SJCRH30 (cell line): ENCODE measurements around the gene PMP22. TPM values are rescaled to one million over a fixed set of nuclear protein-coding genes. Genes with fewer than 3 reads are reported as not detected.
A peak's percentile ranks its signal among the peaks of the same experiment; 100 is the strongest.

Experiments used
- DNase-seq, 2 experiments: peaks; one replicate each; pipeline ENCODE4 v3.0.0-alpha.2; 2015 to 2020
- H3K27ac ChIP-seq: fragments of 250-450 bp; sonication (Bioruptor Pico); 2 replicates; pipeline ENCODE4 v1.5.1; 2020; ENCODE audit warnings: mild to moderate bottlenecking, moderate library complexity
- H3K27me3 ChIP-seq: fragments of 250-450 bp; sonication (Bioruptor Pico); 2 replicates; pipeline ENCODE4 v1.5.1; 2020; ENCODE audit warnings: mild to moderate bottlenecking, moderate library complexity
- H3K36me3 ChIP-seq: fragments of 250-450 bp; sonication (Bioruptor Pico); 2 replicates; pipeline ENCODE4 v1.5.1; 2020; ENCODE audit warnings: mild to moderate bottlenecking, moderate library complexity
- H3K4me1 ChIP-seq: fragments of 250-450 bp; sonication (Bioruptor Pico); 2 replicates; pipeline ENCODE4 v1.5.1; 2020; ENCODE audit warnings: mild to moderate bottlenecking, moderate library complexity
- H3K4me3 ChIP-seq: fragments of 250-450 bp; sonication (Bioruptor Pico); 2 replicates; pipeline ENCODE4 v1.5.1; 2020; ENCODE audit warnings: mild to moderate bottlenecking, moderate library complexity
- H3K9me3 ChIP-seq: fragments of 250-450 bp; sonication (Bioruptor Pico); replicated peaks from 2 replicates; pipeline ENCODE4 v1.5.1; 2020; ENCODE audit warnings: mild to moderate bottlenecking, moderate library complexity
- total RNA-seq: library from RNA; depleted of rRNA; stranded (reverse); fragments of >200 nt; shearing (Covaris generic); gene quantifications from 2 replicates; pipeline ENCODE4 v1.2.3, GENCODE V29; 2014; rRNA removed

The PMP22 gene
- total RNA-seq, result 7.2 and 7.9 TPM in 2 replicates

GRCh38 chr17:15265131-15265530 lies at the start of gene PMP22:
TSS of gene PMP22 (minus strand) at chr17:15265326. CDS start at chr17:15260727, 4,599 bp downstream.
- no peak for DNase-seq
- H3K36me3 ChIP-seq, result no peaks in the 10 kb centered on the region
- no peaks in the 10 kb centered on the region for H3K9me3 ChIP-seq
- H3K27ac ChIP-seq, result no peak within 1 kb of the TSS
- H3K4me1 ChIP-seq, result no peaks in the 10 kb centered on the region; the same call in 1 of the 2 replicates
- no peak within 1 kb of the TSS for H3K4me3 ChIP-seq
- H3K27me3 ChIP-seq, result peaks cover 11% of the 10 kb centered on the region; the same call in 1 of the 2 replicates

- Histone ChIP-seq H3K27ac (no peak overlapping the region), H3K9me3 (no peaks in the 10 kb centered on the region), H3K4me1 (no peaks in the 10 kb centered on the region), H3K27me3 (peaks cover 18% of the 10 kb centered on the region), H3K4me3 (no peak overlapping the region), H3K36me3 (no peaks in the 10 kb centered on the region)
- no peak for DNase-seq
Measured at GRCh38 chr17:15311996-15312395, 46.9 kb upstream of the PMP22 start.

DNA sequence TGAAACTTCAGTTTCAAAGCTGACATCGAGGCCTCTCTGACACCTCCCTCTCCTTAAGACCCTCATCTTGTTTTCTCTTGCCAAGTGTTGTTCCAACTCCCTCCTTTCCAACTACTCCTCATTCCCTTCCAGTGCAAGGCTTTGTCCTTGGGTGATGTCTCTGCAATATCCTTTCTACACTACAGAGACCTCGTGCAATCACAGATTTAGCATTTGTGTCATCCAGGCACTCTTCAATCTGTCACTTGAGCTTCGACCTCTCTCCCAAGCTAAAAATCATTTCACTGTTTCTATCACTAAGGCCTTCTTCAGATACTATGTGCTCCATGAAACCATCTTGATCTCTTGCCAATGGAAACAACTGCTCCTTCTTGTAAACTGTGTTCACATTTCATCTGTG lies 44.7 kb upstream of the PMP22 start:
- DNase-seq, result no peak
- Histone ChIP-seq H3K9me3 (no peaks in the 10 kb centered on the region), H3K4me1 (0 out of 2 replicates have a peak, but pooled peaks cover 2% of the 10 kb centered on the region), H3K27me3 (peaks cover 10% of the 10 kb centered on the region; the same call in 1 of the 2 replicates), H3K36me3 (no peaks in the 10 kb centered on the region), H3K27ac (no peak overlapping the region), H3K4me3 (no peak overlapping the region)

DNA sequence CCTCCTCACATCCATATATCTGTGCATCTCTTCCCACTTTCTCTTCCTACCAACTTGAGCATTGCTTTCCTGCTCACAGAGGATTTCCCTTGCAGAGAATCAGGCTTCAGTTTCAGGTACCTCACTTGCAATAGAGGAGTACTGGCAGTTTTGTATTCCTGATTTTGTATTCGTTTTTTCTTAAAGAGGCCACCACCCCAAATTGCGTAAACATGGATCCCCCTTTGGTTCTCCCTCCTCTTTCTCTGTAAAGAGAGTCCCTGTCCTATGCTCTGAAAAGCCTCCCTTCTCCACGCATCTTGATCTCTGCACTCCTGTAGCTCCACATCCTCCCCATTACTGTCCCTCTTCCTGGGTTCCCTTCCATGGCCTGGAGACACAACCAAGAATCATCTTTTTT lies 44.1 kb upstream of the PMP22 start:
- Histone ChIP-seq H3K4me3 (no peak overlapping the region), H3K27me3 (0 out of 2 replicates have a peak, but pooled peaks cover 8% of the 10 kb centered on the region), H3K27ac (no peak overlapping the region), H3K9me3 (no peaks in the 10 kb centered on the region), H3K36me3 (no peaks in the 10 kb centered on the region), H3K4me1 (0 out of 2 replicates have a peak, but pooled peaks cover 2% of the 10 kb centered on the region)
- DNase-seq, result no peak

DNA sequence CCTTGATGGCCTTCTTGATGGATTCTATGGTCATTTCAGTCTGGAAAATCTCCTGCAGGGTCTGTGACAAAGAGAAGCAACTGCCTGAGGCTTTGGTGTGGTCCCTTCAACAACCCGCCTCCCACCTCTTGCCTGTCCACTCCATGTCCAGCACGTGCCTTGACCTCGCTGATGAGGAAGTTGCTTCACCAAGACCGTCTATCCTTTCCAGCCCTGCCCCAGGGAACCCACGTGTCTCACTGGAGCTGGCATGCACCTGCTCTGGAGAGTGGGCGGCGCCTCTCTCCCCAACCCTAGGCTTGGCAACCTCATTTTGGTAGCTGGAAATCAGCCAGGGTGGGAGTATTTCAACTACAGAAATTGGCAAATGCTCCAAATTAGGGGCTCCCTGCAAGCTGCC lies 43.6 kb upstream of the PMP22 start:
- H3K27ac ChIP-seq, result no peak overlapping the region
- no peak overlapping the region for H3K4me3 ChIP-seq
- no peaks in the 10 kb centered on the region for H3K9me3 ChIP-seq
- 0 out of 2 replicates have a peak, but pooled peaks cover 3% of the 10 kb centered on the region for H3K27me3 ChIP-seq
- no peak for DNase-seq
- 0 out of 2 replicates have a peak, but pooled peaks cover 2% of the 10 kb centered on the region for H3K4me1 ChIP-seq
- H3K36me3 ChIP-seq, result no peaks in the 10 kb centered on the region

DNA sequence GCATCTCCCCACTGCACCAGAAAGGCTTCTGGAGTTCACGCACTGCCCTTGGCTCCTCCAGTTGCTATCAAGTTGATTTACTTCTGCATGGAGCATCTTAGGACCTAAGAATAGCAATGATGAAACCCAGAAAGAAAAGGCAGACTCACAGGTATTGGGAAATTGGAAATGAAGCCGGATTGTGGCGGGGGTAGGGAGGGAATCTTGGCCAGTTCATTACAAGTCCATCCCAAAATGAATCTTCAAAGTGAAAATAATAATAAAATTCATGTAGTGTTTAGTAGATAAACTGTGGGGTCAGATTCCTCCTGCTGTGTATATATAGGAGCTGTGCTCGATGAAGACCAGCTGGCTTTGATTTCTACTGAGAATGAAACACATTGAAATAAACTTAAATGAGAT lies 42.6 kb upstream of the PMP22 start:
- Histone ChIP-seq H3K27ac (no peak overlapping the region), H3K4me1 (0 out of 2 replicates have a peak, but pooled peaks cover 2% of the 10 kb centered on the region), H3K9me3 (no peaks in the 10 kb centered on the region), H3K36me3 (no peaks in the 10 kb centered on the region), H3K27me3 (no peaks in the 10 kb centered on the region), H3K4me3 (no peak overlapping the region)
- no peak for DNase-seq

- Histone ChIP-seq H3K9me3 (no peaks in the 10 kb centered on the region), H3K4me3 (no peak overlapping the region), H3K27me3 (no peaks in the 10 kb centered on the region), H3K36me3 (no peaks in the 10 kb centered on the region), H3K4me1 (0 out of 2 replicates have a peak, but pooled peaks cover 2% of the 10 kb centered on the region), H3K27ac (no peak overlapping the region)
- no peak for DNase-seq
Measured at GRCh38 chr17:15303851-15304250, 38.7 kb upstream of the PMP22 start.

- Histone ChIP-seq H3K27ac (no peak overlapping the region), H3K4me1 (0 out of 2 replicates have a peak, but pooled peaks cover 2% of the 10 kb centered on the region), H3K27me3 (no peaks in the 10 kb centered on the region), H3K9me3 (no peaks in the 10 kb centered on the region), H3K4me3 (no peak overlapping the region), H3K36me3 (no peaks in the 10 kb centered on the region)
- DNase-seq, result no peak
Measured at GRCh38 chr17:15303268-15303667, 38.1 kb upstream of the PMP22 start.

GRCh38 chr17:15301845-15302244 lies 36.7 kb upstream of the PMP22 start:
- Histone ChIP-seq H3K4me3 (no peak overlapping the region), H3K36me3 (no peaks in the 10 kb centered on the region), H3K27ac (no peak overlapping the region), H3K27me3 (no peaks in the 10 kb centered on the region), H3K4me1 (0 out of 2 replicates have a peak, but pooled peaks cover 2% of the 10 kb centered on the region), H3K9me3 (no peaks in the 10 kb centered on the region)
- DNase-seq, result no peak

DNA sequence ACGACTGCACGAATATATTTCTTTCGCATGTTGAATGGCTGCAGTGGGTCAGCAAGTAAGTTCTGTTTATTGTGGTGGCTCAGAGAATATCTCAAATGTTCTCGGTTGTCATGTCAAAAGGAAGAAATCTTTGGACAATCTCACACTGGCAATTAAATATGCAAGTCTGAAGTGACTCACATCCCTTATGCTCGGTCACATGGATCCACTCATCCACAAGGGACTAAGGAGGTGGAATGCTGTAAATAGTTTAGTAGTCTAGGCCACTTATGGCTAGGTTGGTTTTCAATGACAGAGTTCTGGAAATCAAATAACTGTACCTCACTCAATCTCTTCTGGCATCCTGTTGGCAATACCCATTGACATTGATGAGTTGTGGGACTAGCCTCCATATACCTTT lies 33.0 kb upstream of the PMP22 start:
- no peak for DNase-seq
- H3K27me3 ChIP-seq, result no peaks in the 10 kb centered on the region
- no peaks in the 10 kb centered on the region for H3K9me3 ChIP-seq

DNA sequence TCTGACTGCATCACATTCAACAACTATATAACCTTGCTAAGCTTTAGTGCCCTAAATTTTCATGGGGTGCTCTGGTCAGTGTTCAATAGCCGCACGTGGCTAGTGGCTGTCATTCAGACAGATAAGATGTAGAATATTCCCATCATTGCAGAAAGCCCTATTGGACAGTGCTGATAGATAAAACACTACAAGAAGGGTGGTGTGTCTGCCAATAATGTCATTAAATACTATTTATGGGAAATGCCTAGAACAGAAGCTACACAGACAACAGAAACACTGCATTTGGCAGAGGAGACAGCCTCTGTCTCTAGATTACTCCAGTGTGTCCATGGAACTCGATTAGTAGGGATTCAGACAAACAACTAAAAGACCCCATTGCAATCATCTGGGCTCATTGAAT lies 28.4 kb upstream of the PMP22 start:
- Histone ChIP-seq H3K27ac (no peak overlapping the region), H3K27me3 (no peaks in the 10 kb centered on the region), H3K4me1 (no peaks in the 10 kb centered on the region), H3K36me3 (no peaks in the 10 kb centered on the region), H3K9me3 (no peaks in the 10 kb centered on the region), H3K4me3 (no peak overlapping the region)
- DNase-seq, result no peak

More for the DNA sequence above, 33.0 kb upstream of the PMP22 start:
- H3K4me1 ChIP-seq, result no peaks in the 10 kb centered on the region
- no peak overlapping the region for H3K27ac ChIP-seq
- H3K36me3 ChIP-seq, result no peaks in the 10 kb centered on the region
- H3K4me3 ChIP-seq, result no peak overlapping the region

DNA sequence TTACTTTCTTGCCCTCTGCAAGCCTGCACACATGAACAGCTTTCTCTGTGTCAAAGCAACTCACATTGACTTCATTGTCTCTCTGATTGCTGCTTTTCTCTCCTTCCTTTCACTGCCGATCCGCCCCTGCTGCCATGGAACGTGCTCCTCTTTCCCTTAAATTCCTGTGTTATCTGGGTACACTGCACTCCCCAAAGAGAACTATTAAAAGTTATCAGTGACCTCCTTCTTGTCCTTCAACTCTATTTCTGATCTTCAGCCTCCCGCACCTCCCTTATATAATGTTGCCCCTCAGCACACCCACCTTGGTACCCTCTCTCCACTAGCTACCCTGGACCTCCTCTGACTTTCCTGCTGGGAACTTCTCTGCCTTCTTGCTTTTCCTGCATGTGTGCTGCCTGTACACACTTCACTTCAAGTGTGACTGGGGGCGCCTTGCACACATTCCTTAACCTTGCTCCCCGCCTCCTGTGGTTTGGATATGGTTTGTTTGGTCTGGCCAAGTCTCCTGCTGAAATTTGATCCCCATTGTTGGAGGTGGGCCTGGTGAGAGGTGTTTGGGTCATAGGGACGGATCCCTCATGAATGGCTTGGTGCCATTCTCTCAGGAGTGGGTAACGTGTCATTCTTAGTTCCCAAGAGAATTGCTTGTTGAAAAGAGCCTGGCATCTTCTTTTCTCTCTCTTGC lies 26.7 kb upstream of the PMP22 start:
- no peak overlapping the region for H3K4me3 ChIP-seq
- H3K36me3 ChIP-seq, result no peaks in the 10 kb centered on the region
- H3K27ac ChIP-seq, result no peak overlapping the region
- no peaks in the 10 kb centered on the region for H3K27me3 ChIP-seq
- peak; percentile 22 to 31 for DNase-seq
- H3K9me3 ChIP-seq, result no peaks in the 10 kb centered on the region
- H3K4me1 ChIP-seq, result no peaks in the 10 kb centered on the region

DNA sequence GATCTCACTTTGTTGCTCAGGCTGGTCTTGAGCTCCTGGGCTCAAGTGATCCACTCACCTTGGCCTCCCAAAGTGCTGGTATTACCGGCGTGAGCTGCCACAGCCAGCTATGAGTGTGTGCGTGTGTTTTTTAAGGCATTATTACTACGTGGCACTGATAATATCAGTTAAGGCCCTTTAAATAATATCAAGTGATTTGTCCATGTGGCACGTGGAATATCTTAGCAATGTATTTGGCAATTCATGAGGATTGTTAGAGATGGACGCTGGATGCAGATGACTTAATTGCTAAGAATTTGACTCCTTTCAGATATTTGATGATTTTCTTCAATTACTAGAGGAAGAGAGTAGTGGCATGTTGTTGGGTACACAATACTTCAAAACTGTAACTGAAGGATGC lies 25.5 kb upstream of the PMP22 start:
- no peak for DNase-seq
- Histone ChIP-seq H3K4me1 (no peaks in the 10 kb centered on the region), H3K4me3 (no peak overlapping the region), H3K9me3 (no peaks in the 10 kb centered on the region), H3K36me3 (no peaks in the 10 kb centered on the region), H3K27me3 (0 out of 2 replicates have a peak, but pooled peaks cover 3% of the 10 kb centered on the region), H3K27ac (no peak overlapping the region)

- H3K36me3 ChIP-seq, result no peaks in the 10 kb centered on the region
- H3K9me3 ChIP-seq, result no peaks in the 10 kb centered on the region
- no peak overlapping the region for H3K27ac ChIP-seq
- H3K4me1 ChIP-seq, result no peaks in the 10 kb centered on the region
- H3K4me3 ChIP-seq, result no peak overlapping the region
- H3K27me3 ChIP-seq, result peaks cover 8% of the 10 kb centered on the region; the same call in 1 of the 2 replicates
- peak in 1 of 2 experiments; percentile 30 for DNase-seq
Measured at GRCh38 chr17:15289285-15290183, 24.4 kb upstream of the PMP22 start.

DNA sequence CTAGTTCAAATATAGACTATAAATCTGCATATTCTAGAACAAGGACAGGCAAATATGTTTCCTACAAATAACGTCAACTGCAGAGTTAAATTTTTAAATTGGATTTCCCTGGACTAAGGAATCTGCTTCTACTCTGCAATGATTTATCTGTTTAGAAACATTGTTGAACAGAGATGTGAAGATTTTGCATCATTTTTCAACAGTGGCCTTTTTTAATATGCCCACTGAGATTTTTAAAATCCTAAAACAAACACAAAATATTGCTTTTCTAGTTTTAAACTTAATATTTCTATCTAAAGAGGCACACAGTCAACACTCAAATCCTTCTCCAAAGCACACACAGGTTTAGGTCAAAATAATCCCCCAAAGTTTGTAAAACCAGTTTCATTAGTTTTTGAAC lies 23.7 kb upstream of the PMP22 start:
- H3K27me3 ChIP-seq, result peaks cover 8% of the 10 kb centered on the region; the same call in 1 of the 2 replicates
- no peak for DNase-seq
- H3K9me3 ChIP-seq, result no peaks in the 10 kb centered on the region
- H3K4me1 ChIP-seq, result no peaks in the 10 kb centered on the region
- no peak overlapping the region for H3K27ac ChIP-seq
- H3K36me3 ChIP-seq, result no peaks in the 10 kb centered on the region
- no peak overlapping the region for H3K4me3 ChIP-seq
